Prostate gland (tissue), 2 donors: ENCODE results near the gene CCDC102B.

Experiments
- CTCF ChIP-seq, 4 experiments: fragments of 200-600 bp in 2 of 4; fragments of 450-650 bp in 2 of 4; sonication (generic) in 2 of 4; IDR thresholded peaks; 1 replicate in 3 of 4; 2 replicates in 1 of 4; pipeline ENCODE4 v1.5.1; 2016 to 2019; ENCODE audit warnings: antibody characterized with exemption in 4 of 4, mild to moderate bottlenecking in 2 of 4, moderate library complexity in 2 of 4
- POLR2A ChIP-seq: fragments of 450-650 bp; IDR thresholded peaks from one replicate; pipeline ENCODE4 v1.6.1; 2016; ENCODE audit warnings: antibody characterized with exemption, mild to moderate bottlenecking
- POLR2AphosphoS5 ChIP-seq: sonication (generic); formaldehyde crosslinking; IDR thresholded peaks from one replicate; pipeline ENCODE4 v1.6.1; 2017; ENCODE audit warnings: antibody characterized with exemption

GRCh38 chr18:69102959-69103358 lies 305.1 kb downstream of the CCDC102B start:
- no peak for TF ChIP-seq POLR2A
- TF ChIP-seq CTCF (IDR thresholded peaks at IDR 0.05), result no peak
- TF ChIP-seq POLR2AphosphoS5, result no peak
